Thoracic aorta (tissue), 2 donors: ENCODE results near the gene CLSTN3. TPM values are rescaled to one million over a fixed set of nuclear protein-coding genes. Genes with fewer than 3 reads are reported as not detected.
A peak's percentile ranks its signal among the peaks of the same experiment; 100 is the strongest.

ENCODE experiments used
- ATAC-seq: fragments of 150-250 bp; one replicate; pipeline ENCODE4 v1.8.0; 2017; ENCODE audit warnings: low read depth; ENCODE audit not compliant: insufficient number of reproducible peaks, low FRiP score
- DNase-seq: peaks from one replicate; pipeline ENCODE4 v3.0.0-alpha.2; 2020; ENCODE audit warnings: low spot score
- H3K27ac ChIP-seq, 2 donors: fragments of 200-600 bp; sonication (generic); 1 replicate in 1 of 2; 2 replicates in 1 of 2; pipeline ENCODE4 v1.5.1; 2016; ENCODE audit warnings: mild to moderate bottlenecking in 2 of 2, moderate library complexity in 2 of 2
- H3K27me3 ChIP-seq: fragments of 200-600 bp; sonication (generic); replicated peaks from 2 replicates; pipeline ENCODE4 v1.6.0; 2016; ENCODE audit warnings: mild to moderate bottlenecking; ENCODE audit not compliant: insufficient read depth
- H3K36me3 ChIP-seq: fragments of 200-600 bp; sonication (generic); one replicate; pipeline ENCODE4 v1.5.1; 2016
- H3K4me1 ChIP-seq, 2 donors: fragments of 200-600 bp; sonication (generic); 1 replicate in 1 of 2; 2 replicates in 1 of 2; pipeline versions ENCODE4 v1.5.1 to v1.6.0; 2016; ENCODE audit warnings: low read depth in 2 of 2, mild to moderate bottlenecking in 1 of 2; ENCODE audit not compliant: control insufficient read depth in 1 of 2
- H3K4me3 ChIP-seq: fragments of 200-600 bp; sonication (generic); 2 replicates; pipeline ENCODE4 v1.5.1; 2016; ENCODE audit warnings: mild to moderate bottlenecking
- H3K9me3 ChIP-seq: fragments of 200-600 bp; sonication (generic); 2 replicates; pipeline ENCODE4 v1.5.1; 2016
- CTCF ChIP-seq: fragments of 200-600 bp; sonication (generic); IDR thresholded peaks from one replicate; pipeline ENCODE4 v1.5.1; 2019; ENCODE audit warnings: antibody characterized with exemption
- total RNA-seq, 2 donors: library from RNA; depleted of rRNA; stranded (reverse); fragments of >200 nt; gene quantifications; one replicate each; pipeline versions ENCODE4 v1.1.0 to v1.2.3, GENCODE V29; 2016

CLSTN3 gene
- total RNA-seq, 2 donors from 2014 or later = 27.2 to 28.9 TPM

DNA sequence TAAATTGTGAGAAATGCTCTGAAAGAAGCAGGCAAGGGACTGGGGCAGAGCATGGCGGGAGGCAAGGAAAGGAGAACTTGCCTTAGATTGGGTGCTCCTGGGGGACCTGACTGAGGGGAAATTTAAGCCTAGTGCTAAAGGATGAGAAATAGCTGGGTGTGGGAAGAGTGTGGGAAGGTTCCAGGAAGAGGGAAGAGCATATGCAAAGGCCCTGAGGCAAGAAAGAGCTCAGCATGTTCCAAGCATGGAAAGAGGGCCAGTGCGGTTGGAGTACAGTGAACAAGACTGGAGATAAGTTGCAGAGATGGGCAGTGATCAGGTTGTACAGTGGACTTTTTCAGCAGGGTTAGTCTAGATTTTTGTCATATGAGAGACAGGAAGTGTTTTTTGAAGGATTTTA lies 9.0 kb downstream of the CLSTN3 start:
- Histone ChIP-seq H3K27me3 (no peaks in the 10 kb centered on the region), H3K9me3 (no peaks in the 10 kb centered on the region), H3K4me3 (no peak overlapping the region), H3K27ac (no peak overlapping the region), H3K36me3 (peaks cover 18% of the 10 kb centered on the region), H3K4me1 (no peaks in the 10 kb centered on the region)
- no peak for TF ChIP-seq CTCF
- DNase-seq (no peak), ATAC-seq (no peak)

- TF ChIP-seq CTCF = no peak
- no peaks in the 10 kb centered on the region for H3K4me1 ChIP-seq
- DNase-seq = no peak
- H3K27me3 ChIP-seq = no peaks in the 10 kb centered on the region
- no peak for ATAC-seq
- peaks cover 7% of the 10 kb centered on the region for H3K36me3 ChIP-seq
- H3K9me3 ChIP-seq = no peaks in the 10 kb centered on the region
- no peak overlapping the region for H3K27ac ChIP-seq
- H3K4me3 ChIP-seq = no peak overlapping the region
Observed at GRCh38 chr12:7141351-7142005, 11.3 kb downstream of the CLSTN3 start.

DNA sequence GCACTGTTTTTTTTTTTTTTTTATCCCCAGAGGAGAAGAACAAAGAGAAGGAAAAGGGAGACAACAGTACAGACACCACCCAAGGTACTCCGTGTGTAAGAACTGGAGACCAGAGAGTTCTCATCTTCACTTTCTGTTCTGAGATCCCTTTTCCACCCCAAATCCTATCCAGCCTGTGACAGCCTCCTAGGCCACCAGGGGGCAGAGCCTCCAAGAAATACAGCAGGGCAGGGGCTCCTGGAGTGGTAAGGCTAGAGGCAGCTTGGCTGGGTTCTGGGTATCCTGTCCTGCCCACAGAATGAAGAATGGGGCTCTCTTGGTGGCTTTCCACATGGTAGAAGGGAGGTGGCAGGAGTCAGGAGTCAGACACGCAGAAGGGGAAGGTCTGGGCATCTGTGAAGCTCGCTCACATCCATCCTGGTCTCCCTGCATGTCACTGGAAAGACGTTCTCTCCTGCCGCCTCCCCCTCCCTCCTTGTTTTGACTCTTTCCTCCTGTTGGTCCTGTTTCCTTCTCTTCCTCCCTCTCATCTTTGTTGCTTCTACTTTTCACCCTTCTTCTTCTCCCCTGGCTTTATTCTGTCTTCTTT lies 12.0 kb downstream of the CLSTN3 start:
- peak; percentile 51 for TF ChIP-seq CTCF
- no peak for ATAC-seq
- Histone ChIP-seq H3K36me3 (peaks cover 8% of the 10 kb centered on the region), H3K9me3 (no peaks in the 10 kb centered on the region), H3K27me3 (no peaks in the 10 kb centered on the region), H3K4me3 (no peak overlapping the region), H3K27ac (no peak overlapping the region), H3K4me1 (no peaks in the 10 kb centered on the region)
- no peak for DNase-seq

DNA sequence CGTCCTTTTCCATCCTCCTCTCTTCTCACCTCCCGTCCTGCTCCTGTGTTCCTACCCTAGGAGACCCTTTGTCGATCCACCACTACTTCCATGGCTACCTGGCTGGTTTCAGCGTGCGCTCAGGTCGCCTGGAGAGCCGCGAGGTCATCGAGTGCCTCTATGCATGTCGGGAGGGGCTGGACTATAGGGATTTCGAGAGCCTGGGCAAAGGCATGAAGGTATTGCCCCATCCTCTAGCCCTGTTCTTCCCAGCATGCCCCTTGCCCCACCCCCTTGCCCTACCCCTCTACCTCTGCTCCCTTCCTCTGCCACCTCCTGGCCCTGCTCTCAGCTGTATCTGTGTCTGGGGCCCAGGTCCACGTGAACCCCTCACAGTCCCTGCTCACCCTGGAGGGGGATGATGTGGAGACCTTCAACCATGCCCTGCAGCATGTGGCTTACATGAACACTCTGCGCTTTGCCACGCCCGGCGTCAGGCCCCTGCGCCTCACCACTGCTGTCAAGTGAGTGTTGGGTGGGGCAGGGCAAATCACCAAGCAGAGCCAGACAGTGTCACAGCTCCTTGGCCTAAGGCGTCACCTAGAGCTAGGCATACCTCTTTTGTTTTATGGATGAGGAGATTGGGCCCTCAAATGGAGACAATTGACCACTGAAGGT lies 12.8 kb downstream of the CLSTN3 start:
- H3K27me3 ChIP-seq = no peaks in the 10 kb centered on the region

More for the DNA sequence above, 12.8 kb downstream of the CLSTN3 start:
- DNase-seq (no peak), ATAC-seq (no peak)
- Histone ChIP-seq H3K4me3 (no peak overlapping the region), H3K4me1 (no peaks in the 10 kb centered on the region), H3K9me3 (no peaks in the 10 kb centered on the region), H3K27ac (no peak overlapping the region), H3K36me3 (peaks cover 5% of the 10 kb centered on the region)
- TF ChIP-seq CTCF = no peak
